GM19467 (cell line): ENCODE results near the gene ATP8B3.

Source experiments
- ATAC-seq: cut with Tn5 transposase; IDR thresholded peaks from one replicate; pipeline ENCODE4 v1.9.1; 2021; ENCODE audit warnings: mild to moderate bottlenecking, moderate library complexity; ENCODE audit not compliant: unreplicated experiment

ATP8B3 gene

DNA sequence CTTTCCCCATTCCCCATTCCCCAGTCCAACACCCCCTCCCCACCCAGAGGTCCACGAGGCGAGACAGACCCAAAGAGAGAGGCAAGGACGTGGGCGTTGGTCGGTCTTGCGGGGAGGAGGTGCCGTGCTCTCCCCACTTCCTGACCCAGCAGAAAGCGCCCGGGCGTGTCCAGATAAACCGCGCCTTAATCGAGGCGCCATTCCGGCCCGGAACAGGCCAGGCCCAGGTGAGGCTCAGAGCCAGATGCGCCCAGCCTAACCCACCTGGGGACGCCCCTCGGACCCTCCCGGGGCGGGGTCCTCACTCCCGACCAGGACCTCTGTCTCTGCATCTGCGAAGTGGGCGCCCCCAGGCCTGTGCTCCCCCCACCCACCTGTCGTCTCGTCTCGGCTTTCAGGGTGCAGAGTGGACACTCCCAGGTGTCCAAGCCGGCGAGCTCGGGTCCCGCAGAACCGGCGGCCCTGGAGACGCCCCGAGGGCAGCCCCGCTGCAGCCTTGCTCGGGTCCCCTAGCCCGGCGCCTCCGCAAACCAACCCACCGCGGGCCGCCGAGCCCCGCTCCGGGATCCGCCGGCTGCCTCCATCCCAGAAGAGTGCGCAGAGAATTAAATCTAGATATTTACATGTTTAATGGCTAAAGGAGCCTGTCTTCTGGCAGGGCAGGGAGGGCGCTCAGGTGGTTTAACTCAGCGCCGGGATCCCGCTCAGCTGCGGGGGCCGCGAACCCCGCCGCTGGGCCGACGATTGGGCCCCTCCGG lies 63.8 kb downstream of the ATP8B3 start:
- no peak for ATAC-seq

DNA sequence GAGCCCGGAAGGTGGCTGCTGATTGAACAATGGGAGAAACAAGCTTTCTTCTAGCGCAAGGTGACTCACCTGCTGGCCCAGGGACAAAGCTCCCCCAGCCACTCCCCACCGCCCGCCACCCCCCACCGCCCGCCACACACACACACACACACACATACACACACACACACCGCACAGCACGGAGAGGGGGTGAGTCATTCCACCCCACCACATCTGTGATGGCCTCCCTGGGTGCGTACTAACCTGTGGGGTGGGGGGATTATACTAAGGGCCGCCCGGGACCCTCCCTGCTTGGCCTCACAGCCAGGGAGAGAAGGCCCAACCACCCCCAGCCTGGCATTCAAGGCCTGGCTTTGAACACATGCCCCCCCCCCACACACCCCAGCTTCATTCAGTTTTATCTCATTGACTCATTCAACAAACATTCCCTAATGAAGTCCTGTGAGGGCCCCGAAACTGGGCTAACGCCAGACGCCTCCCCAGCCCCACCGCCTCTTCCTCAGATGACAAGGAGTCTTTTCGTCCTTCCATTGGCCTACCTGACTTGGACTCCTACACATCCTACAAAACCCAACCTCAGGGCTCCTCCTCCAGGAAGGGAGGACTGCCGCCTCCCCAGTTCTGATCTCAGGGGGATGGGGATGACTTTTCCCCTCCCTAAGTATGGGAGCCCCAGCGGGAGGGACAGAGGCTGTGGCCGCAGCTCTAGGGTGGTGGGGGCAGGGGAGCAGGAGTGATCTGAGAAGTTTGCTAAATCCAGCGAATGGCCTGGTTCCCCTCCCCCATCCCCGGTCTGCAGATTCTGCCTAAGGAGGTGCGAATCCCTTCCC lies 64.6 kb downstream of the ATP8B3 start:
- ATAC-seq: no peak

DNA sequence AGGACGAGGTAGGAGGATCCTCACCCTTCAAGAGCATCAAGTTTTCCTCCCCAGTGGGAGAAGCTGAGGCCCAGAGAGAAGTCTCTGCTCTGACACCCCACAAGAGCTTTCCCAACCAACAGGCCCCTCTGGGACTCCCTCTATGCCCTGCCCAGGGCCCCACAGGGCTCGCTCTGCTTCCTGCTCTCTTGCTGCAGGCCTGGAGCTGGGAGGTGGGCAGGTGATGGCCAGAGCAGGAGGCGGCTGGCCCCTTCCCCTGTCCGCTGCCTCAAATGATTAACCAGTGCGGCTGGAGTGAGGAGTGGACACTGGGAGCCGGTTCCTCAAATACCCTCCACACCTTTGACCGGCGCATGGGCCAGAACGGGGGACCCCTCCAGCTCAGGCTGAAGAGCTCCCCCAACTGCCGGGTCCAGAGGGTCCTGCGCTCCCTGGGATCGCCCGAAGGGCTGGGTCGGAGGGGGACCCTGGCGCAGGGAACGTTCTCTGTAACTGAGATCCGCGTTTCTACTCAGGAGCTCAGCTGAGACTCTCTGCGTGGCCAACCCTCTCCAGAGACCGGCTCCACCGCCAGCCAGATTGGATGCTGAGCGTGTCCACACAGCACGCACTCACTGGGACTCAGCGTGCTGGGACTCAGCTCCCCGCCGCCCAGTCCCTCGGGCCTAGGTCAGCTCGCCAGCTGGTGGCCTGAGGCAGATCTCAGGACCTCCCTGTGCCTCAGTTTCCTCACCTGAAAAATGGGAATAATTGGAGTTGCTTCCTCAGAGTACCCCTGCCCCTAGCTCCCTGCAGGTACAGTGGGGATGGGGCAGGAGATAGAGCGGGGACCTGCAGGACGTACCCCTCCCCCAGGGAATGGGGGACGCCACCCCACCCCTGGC lies 65.4 kb downstream of the ATP8B3 start:
- no peak for ATAC-seq

DNA sequence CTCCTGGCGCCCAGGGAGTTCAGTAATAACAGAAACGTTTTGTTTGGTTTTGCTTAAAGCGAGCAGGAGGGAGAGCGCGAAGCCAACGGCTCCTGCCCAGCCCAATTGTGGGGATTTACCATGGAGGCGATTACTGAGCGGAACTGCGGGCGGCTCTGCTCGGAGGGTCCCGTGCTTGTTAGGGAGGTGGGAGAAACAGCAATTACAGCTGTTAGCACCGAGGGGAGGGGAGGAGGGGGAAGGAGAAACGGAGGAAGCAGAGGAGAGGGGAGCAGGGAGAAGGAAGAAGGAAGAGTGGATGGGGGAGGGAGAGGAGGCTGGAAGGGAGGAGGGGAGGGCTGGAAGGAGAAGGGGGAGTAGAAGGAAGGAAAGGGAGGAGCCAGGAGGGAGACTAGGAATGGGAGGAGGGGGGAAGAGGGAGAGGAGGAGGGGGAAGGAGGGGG lies 66.5 kb downstream of the ATP8B3 start:
- no peak for ATAC-seq

DNA sequence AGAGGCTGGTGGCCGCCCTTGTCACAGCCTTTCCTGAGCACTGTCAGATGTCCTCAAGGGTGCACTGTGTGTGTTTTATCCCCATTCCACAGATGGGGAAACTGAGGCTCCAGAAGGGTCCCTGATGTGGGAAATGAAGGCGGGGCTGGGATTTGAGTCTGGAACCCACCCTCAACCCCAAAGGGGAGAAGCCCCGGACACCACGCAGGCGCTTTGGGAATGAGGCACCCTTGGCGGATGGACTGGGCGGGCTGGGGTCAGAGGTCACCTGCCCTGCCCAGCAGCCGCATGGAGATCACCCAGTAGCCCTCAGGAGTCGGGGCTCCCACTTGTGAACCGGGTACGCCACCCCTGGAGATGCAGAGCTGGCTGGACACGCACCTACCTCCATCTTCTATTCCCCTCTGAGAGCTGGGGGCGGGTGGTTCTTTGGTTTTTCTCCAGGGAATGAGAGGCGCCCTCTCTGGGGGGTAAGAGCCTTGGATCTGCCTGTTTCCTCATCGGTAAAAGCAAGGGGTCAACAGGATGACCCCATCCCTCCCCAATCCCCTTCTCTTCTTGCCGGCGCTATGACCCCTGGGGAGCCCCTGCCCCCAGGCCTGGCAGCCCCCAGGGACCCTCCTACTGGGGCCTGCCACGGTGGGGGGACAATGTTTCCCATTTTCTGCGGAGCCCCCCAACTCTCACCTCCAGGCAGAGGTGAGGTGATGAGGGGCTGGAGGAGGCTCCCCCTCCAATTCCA lies 67.1 kb downstream of the ATP8B3 start:
- no peak for ATAC-seq

DNA sequence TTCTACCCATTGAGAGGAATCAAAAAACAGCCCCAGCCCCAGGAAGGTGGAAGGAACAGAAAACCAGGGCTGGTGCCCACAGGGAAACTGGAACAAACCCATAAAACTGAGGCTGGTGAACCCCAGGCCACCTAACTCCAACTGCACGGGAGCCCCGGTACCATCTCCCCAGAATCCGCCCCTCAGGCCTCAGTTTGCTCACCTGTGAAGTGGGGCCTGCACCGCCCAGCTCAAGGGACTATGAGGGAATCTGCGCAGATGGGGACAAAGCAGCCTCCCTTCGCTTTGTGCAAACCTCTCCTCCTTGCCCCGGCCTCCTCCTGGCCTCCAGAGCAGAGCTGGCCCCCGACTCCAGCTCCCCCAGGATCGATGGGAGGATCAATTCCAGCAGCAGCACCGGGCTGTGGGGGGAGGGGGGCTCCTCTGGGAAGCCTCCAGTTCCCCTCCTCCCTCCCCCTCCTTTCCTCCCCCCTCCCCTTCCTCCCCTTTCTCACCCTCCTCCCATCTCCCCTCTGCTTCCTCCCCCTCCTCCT lies 67.9 kb downstream of the ATP8B3 start:
- no peak for ATAC-seq

DNA sequence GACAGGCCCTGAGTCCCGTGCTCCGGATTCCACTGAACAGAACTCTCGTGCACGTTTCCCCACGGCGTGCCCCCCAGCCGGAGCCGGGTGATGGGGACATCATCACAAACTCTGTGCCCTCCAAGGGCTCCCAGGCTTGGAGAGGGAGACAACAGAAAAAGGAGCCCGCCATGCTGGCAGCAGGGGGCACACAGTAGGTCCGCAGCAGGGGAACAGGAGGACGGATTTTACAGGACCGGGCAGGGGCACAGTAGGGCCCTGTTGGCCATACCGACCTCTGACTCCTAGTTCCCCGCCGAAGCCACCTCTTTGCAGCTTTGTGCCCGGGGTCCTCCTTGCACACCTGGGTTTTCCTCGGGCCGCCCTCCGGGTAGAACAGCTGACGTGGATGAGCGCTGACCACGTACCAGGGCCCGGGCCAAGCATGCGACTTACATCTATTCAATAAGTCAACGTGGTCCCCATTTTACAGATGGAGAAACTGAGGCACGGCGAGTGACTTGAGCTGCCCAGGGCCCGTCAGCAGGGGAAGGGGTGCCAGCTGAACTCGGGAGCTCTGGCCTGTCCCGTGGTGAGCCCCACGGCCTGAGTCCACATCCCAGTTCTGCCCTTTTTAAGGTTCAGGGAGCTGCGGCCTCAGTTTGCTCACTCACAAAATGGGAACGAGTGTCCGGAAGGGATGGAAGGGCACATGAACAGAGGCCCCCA lies 68.9 kb downstream of the ATP8B3 start:
- no peak for ATAC-seq

DNA sequence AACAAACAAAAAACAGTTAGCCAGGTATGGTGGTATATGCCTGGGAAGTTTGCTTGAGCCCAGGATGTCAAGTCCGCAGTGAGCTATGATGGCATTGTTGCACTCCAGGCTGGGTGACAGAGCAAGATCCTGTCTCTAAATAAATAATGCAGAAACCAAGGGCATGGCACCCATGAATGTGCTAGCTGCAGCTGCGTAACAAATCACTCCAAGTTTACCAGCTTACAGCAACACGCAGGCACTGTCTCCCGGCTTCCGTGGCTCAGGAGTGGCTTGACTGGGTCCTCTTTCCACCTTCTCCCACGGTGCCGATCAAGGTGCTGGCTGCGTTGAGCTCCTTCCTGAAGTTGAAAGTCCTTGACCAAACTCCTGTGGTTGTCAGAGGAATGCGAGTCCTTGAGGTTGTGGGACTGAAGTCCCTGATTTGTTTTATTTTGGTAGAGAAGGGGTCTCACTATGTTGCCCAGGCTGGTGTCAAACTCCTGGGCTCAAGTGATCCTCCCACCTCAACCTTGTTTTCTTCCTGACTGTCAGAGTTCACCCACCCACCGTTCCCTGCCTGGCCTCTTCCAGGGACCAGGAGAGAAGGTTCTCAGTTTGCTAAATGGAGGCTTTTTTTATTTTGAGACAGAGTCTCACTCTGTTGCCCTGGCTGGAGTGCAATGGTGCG lies 72.0 kb downstream of the ATP8B3 start:
- no peak for ATAC-seq

DNA sequence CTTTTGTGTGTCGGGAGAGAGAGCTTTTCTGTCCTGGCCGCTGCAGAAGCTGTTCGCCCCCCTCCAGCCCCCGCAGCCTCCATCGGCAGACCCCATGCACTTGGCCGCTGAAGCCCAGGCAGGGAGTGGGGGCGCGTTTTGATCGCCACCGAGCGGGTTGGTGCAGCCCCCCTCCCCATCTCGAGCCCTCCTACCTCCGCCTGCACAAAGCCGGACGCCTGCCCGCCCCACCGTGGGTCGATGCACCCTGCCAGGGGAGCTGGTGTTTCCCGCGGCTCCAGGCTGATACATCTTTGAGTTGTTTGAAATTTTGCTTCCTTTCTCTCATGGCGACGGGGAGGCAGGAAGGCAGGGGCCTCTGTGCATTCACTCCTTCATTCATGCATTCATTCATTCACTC lies 75.1 kb downstream of the ATP8B3 start:
- no peak for ATAC-seq

DNA sequence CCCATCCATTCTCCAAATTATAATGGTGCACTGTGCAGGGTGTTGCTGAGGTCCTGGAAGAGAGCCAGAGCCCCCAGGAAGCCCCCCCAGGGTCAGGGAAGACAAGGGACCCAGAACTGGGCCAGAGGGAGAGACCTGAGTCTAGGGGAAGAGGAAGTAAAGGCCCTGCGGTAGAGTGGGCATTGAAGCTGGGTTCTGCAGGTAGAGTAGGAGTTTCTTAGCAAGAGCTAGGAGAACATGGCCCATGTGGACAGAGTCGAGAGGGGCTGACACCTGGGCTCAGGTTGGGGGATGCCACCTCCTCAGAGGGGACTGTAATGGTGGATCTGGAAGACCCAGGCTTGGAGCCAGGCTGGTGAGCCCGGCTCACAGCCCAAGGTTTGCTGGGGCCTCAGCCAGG lies 75.8 kb downstream of the ATP8B3 start:
- ATAC-seq: no peak

DNA sequence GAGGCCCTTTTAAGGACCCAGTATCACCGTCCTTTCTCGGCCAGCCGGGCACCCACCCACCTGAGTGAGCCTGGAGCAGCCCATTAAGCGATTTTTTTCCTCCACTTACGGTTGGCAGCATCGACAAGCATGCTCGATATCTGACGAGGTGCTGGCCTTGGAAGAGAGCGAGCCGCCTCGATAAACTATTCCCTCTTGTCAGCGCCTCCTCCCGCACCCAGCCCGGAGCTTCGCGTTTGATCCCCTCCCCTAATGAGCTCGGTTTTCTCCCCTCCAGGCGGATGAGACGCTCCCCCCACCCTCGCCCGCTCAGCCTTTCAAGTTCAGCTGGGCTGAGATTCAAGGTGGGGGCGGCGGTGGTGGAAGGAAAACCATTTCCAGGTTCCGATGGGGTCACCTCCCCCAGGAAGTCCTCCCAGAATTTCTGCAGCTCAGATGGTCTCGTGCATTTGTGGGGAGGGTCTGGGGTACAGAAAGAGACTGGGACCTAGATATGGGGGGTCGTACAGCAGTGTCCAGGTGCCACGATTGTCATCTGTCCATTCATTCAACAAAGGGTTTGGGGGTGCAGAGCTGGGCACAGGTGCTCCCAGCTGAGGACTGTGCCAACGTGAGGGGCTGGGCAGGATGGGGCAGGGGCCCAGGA lies 77.6 kb downstream of the ATP8B3 start:
- ATAC-seq: no peak
